ENCODE results near the gene HECTD1.

- TF ChIP-seq POLR2A (IDR thresholded peaks at IDR 0.05; ENCODE audit: low read length) (no peak), GATA1 (IDR thresholded peaks at IDR 0.05; ENCODE audit: low read depth, low read length) (no peak)
Measured at GRCh38 chr14:31188744-31189143, 18.8 kb downstream of the HECTD1 start.
